DMS79 treated with DMSO at 0.1 percent for 48 hours (cell line): Measurements from ENCODE around the gene CDX2.
"Not testable (repeated sequence)": the region's sequence is repeated elsewhere in the genome, so short reads cannot be mapped to it uniquely, and the experiment has no call there.

Experiments used
- DNase-seq: peaks from one replicate; lab custom pipeline; 2025; lab: John Stamatoyannopoulos, UW

Gene CDX2

DNA sequence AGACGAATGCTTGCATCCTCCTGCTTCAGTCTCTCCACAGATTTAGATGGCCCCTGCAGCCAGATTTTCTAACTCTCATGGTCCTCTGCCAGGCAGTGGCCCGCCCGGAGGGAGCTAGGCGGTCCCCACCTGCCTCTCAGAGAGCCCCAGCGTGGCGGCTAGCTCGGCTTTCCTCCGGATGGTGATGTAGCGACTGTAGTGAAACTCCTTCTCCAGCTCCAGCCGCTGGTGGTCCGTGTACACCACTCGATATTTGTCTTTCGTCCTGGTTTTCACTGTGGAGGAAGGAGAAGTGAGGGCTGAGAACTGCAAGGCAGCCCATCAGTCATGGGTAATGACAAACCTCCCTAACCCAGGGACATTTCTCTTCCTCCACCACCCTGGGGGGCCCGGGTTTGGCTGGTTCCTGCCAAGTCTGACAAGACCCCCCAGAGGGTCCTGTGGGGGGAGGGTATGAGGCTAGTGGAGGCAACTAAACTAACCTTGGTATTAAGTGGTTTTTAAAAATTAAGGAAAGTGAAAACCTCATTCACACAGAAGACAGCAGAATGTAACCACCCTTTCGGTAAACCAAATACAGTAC lies 4.3 kb downstream of the CDX2 start:
- no peak for DNase-seq

DNA sequence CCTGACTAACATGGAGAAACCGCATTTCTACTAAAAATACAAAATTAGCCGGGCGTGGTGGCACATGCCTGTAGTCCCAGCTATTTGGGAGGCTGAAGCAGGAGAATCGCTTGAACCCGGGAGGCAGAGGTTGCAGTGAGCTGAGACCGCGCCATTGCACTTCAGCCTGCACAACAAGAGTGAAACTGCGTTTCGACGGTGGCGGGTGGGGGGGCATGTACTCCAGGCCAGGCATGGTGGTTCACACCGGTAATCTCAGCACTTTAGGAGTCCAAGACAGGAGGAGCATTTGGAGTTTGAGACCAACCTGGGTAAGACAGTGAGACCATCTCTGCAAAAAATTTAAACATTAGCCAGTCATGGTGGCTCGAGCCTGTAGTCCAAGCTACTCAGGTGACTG lies 4.9 kb downstream of the CDX2 start:
- DNase-seq, result not testable (repeated sequence)

DNA sequence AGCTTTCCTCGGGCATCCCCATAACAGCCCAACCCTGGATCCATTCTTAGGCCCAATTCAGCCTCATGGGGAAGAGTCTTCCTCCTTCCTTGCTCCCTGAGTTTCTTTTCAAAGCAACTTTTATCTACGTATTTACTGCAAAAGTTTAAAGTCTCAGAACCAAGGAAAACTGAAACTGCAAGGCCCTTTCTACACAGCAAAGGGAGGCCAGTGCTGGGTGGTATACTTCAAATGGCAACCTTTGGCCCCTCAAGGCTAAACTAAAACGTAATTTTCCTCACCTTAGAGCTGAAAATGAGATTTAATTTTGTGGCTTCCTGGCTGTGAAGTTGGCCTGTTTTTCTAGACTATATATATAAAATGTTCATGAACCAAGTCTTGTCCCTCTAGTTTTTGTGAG lies 5.6 kb downstream of the CDX2 start:
- no peak for DNase-seq

DNA sequence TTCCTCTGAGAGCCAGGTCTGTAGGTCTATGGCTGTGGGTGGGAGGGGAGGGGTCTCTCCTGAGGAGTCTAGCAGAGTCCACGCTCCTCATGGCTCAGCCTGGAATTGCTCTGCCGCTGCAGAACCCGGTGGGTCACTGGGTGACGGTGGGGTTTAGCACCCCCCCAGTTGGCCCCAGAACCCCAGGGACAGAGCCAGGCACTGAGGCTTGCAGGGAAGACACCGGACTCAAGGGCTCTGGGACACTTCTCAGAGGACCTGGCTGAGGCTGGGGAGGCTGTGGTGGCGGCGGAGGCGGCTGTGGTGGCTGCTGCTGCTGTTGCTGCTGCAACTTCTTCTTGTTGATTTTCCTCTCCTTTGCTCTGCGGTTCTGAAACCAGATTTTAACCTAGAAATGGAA lies 6.1 kb downstream of the CDX2 start:
- no peak for DNase-seq

- DNase-seq, result no peak
Measured at GRCh38 chr13:27962128-27962841, 6.8 kb downstream of the CDX2 start.

DNA sequence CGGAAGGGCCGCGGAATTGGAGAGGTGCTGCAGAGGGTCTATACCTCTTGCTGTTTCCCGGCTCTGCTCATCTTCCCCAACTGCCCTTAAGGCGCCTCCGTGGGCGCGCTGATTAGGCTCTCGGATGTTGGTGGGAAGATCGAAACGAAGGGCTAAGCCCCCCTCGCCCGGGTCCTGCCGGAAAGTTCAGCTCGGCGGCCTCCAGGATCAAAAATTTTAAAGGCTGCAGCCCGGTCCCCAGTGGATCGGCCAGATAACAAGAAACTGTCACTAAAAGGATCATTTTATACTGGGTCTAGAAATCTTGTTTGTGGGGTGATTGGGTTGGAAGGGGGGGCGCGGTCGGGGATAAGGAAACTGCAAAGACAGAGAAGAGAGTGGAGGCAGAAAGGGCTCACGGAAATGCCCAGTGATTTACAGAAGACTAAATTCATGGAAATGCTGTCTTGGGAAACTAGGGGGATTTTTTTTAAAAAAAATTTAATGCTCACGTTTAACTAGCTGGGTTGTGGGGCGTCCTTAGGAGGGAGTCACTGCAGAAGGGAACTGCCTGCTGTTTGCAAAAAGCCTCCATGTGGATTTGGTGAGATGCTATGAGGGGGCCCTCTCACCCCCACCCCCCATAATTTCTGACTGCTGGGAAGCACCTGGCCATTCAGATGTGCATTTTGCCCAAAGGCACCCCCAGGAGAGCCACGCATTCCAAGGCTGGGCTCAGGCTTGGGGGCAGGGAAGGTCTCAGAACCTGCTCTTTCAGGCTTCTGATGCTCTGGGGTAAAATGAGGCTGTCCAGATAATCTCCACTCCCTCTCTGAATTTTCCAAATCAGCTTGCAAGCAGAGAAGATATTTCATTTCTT lies 7.7 kb downstream of the CDX2 start:
- DNase-seq, result no peak

GRCh38 chr13:27960362-27961226 lies 8.5 kb downstream of the CDX2 start:
- no peak for DNase-seq

DNA sequence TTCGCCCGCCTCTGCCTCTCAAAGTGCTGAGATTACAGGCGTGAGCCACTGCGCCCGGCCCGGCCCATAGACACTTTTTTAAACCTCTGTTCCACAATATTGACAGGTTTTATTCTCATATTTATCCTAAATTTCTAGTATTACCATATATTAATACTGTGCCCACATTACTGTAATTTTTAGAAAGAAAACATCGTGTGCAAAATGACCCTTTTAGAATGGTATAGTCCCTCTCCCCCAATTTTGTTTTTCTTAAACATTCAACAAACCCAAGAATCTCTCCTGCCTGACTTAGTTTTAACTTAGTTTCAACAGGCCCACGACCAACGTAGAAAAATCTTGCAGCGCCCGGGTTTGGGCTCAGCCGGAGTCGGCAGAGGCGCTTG lies 9.1 kb downstream of the CDX2 start:
- DNase-seq, result no peak

DNA sequence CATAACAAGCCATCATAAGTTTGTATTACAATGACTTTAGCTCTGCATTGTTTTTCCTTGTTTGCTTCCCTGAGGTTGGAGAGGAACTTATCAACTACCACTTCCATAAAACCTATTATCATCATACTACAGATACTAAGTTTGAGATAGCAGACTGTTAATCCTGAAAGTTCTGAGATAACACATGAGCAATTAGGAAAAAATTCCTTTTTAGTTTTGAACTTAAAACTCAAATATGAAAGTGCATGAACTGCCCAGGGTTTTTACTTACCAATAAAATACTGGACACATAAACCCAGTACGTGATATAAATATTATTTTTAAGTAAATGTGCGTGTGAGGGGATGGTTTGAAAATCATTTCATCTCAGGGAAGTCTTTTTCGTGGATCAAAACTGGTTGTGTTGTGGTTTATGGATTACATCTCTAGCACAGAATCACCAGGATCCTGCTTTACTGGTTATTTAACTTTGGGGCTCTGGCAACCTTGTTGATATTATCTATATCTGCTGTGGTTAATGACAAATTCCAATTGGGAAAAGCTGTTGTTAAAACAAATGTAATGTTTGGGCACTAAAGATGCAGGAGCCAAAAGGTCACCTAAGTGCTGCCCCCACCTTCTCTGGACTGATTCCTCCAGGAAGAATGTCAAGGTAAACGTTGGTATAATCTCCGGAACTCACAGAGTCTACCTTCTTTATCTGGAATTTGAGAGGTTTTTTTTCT lies 12.4 kb downstream of the CDX2 start:
- DNase-seq, result no peak

DNA sequence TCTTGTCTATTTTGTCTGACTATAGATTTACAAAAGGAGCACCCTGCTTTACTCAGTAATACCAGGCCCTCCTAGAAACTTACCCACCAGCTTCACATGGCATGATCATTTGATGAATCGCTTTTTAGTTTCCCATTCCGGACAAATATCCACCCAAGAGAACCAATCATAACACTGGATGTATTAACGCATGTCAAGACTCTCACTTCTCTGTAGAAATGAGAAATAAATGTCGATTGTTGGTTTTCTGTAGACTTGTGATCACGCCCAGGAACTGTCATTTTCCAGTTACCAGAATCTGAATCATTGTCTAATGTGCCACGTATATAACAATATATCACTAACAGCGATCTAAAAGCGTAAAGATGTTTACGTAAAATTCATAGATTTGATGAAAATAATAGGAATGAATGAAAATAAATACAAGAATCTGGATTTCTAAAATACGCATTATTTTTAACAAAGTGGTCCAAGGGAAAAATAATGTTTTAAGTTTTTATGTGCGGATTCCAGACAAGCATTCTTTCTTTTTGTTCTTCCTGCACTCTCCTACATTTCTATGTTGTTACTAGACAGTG lies 14.0 kb downstream of the CDX2 start:
- DNase-seq, result no peak

DNA sequence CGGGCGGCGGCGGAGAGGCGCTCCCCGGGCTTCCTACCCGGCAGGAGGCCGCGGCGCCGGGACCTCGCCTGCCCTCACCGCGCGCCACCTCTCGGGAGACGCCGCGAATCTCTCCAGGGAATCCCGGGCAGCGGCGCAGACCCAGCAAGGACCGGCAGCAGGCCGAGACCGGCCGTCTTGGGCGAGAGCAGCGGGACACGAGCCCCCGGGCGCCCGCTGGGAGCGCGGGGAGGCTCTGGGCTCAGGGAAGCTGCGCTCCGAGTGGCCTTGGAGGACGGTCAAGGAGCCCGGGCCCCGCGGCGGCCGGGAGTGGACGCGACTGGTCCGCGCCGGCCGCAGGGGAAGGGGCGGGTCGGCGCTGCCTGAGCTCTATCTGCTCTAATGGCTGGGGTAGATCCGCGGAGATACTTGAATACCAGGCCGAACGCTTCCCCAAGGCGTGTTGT lies 14.7 kb downstream of the CDX2 start:
- DNase-seq, result no peak

DNA sequence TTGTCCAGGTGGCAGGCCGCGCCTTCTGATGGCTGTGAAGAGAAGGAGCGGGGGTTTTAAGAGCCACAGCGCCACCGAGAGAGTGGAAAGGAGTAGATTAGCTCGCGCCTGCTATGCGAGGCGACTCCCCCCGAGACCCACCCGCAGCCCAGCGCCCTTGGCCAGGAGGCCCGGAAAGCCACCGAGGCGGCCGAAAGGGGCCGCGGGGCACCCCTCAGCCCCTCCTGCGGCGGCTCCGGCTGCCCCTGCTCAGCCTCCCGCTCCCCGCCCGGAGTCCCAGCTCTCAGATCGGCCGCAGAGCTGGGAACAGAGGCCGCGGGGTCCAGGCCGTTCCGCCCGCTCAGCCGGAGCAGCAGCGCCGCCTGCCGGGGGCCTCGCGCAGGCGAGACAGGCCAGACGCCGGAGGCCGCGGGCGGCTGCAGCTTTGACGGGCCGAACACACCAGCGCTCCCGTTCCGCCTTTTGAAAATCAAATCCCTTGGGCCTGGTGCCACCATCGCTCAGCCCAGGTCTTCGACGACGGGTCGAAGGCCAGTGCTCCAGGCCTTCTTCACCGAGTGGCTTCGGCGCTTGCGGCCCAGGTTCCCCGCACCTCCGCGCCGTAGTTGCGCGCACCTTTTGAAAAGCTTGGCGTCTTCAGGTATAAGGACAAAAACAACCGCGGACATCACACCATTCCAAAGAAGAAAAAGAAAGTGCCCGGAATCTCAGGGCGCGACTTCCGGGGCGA lies 15.3 kb downstream of the CDX2 start:
- peak; percentile 30 for DNase-seq

- no peak for DNase-seq
Measured at GRCh38 chr13:27952876-27953675, 16.0 kb downstream of the CDX2 start.

DNA sequence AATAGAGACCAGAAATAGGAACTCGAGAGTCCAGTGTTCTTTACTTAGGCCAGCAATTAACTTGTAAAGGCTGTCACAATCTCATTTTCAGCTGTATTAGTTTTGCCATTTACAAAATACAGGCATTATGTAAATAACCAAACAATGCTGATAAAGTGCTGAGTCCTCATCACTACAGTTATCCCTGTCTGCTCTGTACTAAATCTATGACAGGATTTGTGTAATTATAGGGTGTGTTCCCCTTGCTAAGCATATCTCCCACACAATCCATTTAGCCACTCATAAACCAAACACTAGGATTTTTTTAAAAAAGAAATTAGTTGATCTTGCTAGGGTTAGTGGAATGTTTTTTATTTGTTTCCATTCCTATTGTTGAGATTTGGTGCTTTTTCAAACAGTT lies 26.1 kb downstream of the CDX2 start:
- DNase-seq, result no peak

DNA sequence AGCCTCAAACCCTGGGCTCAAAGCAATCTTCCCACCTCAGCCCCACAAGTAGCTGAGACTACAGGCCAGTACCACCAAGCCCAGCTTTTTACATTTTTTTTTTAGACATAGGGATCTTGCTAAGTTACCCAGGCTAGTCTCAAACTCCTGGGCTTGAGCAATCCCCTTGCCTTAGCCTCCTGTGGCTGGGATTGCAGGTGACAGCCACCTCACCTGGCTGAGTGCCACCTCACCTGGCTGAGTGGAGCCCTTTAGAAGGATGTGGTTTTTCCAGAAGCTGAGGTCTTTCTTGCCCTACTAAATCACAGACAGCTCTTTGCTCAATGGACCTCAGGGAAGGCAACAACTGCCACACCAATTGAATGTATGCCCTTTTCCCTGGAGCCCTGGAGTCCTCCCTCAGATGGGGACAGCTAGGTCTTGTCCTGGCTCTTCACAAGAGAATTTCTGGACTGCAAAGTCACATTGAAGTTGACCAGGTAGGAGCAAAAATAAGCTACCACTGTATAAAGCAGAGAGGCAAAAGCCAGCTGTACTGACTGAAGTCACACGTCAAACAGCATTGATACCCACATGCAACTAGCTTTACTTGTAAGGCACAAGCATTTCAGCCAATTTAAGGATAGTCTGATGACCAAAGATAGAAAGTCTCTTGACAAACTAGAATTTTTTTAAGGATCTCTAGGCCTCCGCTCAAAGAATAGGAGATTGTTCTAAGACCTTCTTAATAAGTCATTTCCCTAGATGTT lies 35.4 kb downstream of the CDX2 start:
- DNase-seq, result no peak

DNA sequence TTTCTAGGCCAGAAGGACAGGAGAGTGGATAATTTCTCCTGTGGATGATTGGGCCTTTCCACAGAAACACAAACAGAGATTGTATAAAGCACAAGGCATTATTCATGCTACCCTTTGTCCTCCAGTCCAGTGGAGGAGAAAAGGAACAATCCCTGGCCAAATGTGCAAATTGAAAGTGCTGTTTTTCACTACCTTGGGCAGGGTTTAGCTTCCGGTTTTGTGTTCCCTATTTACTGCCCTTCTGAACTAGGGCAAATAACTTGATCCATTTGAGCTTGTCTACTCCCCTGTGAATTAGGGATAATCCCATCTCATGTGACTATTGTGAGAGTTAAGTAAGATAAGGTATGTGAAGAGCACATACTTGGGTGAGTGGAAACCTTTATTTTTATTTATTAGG lies 36.0 kb downstream of the CDX2 start:
- no peak for DNase-seq

- DNase-seq, result no peak
Measured at GRCh38 chr13:27929868-27930267, 39.2 kb downstream of the CDX2 start.

DNA sequence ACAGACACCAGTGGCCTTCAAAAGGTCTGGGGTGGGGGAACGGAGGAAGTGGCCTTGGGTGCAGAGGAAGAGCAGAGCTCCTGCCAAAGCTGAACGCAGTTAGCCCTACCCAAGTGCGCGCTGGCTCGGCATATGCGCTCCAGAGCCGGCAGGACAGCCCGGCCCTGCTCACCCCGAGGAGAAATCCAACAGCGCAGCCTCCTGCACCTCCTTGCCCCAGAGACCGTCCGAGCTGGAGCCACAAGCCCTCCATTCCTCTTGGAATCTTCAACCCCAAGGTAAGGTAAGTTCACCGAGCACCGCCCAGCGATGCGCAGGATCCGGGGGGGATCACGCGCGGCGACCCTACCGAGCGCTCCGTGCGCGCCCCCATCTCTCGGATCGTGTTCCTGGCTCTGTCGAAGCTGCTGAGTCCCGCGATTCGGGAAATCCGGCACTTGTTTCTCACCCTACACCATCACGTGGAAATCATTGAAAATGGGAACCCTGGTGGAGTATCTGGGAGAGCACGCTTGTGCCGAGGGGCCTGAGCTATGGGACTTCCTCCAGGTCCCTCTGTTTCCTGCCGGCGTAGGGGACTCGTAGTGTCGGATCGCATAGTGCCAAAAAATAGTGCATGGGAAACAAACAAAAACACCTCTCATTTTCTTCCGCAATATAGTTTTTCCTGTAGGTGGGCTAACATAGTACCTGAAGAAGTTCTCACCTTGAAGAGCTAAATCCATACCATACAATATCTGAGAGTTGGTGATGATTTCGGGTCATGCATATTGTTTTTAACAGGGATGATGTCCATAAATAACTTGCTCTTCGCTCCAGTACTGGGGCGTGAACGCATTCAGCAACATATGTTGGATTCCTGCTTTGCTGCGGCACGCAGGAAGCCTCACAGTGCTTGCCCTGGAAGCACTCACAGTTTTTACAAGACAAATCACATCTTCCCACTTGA lies 40.0 kb downstream of the CDX2 start:
- DNase-seq, result no peak
